Heart right ventricle (tissue), 16 donors: ENCODE measurements around the gene SLC1A2. TPM values are rescaled to one million over a fixed set of nuclear protein-coding genes. Genes with fewer than 3 reads are reported as not detected.
A peak's percentile ranks its signal among the peaks of the same experiment; 100 is the strongest.

ENCODE experiments used
- ATAC-seq, 8 donors: fragments of 200-7000 bp; cut with Tn5 transposase; one replicate each; pipeline ENCODE4 v1.9.1; 2020; ENCODE audit warnings: mild to moderate bottlenecking in 8 of 8, moderate library complexity in 8 of 8, moderate number of reproducible peaks in 1 of 8
- DNase-seq, 2 donors: peaks; one replicate each; pipeline ENCODE4 v3.0.0-alpha.2; 2020
- H3K27ac ChIP-seq, 10 donors: fragments of 200-600 bp; sonication (generic) in 2 of 10; one replicate each; pipeline versions ENCODE4 v1.5.0 to v1.8.0; 2020 to 2022; ENCODE audit warnings: mild to moderate bottlenecking in 3 of 10
- H3K27me3 ChIP-seq, 7 donors: fragments of 200-600 bp; one replicate each; pipeline ENCODE4 v1.8.0; 2021 to 2022; ENCODE audit warnings: mild to moderate bottlenecking in 2 of 7
- H3K36me3 ChIP-seq, 9 donors: fragments of 200-600 bp; sonication (generic) in 1 of 9; one replicate each; pipeline versions ENCODE4 v1.5.0 to v1.8.0; 2020 to 2022; ENCODE audit warnings: mild to moderate bottlenecking in 2 of 9
- H3K4me1 ChIP-seq, 9 donors: fragments of 200-600 bp; sonication (generic) in 1 of 9; one replicate each; pipeline versions ENCODE4 v1.5.0 to v1.8.0; 2020 to 2022; ENCODE audit warnings: mild to moderate bottlenecking in 4 of 9
- H3K4me3 ChIP-seq, 10 donors: fragments of 200-600 bp; sonication (generic) in 2 of 10; one replicate each; pipeline versions ENCODE4 v1.5.0 to v1.8.0; 2020 to 2022; ENCODE audit warnings: mild to moderate bottlenecking in 7 of 10, moderate library complexity in 2 of 10
- H3K9me3 ChIP-seq, 11 donors: fragments of 200-600 bp in 10 of 11; sonication (generic) in 2 of 11; one replicate each; pipeline versions ENCODE4 v1.5.0 to v1.8.0; 2013 to 2022; ENCODE audit warnings: mild to moderate bottlenecking in 2 of 11, control low read depth in 1 of 11, moderate library complexity in 1 of 11
- CTCF ChIP-seq, 9 donors: fragments of 200-600 bp; sonication (generic) in 2 of 9; IDR thresholded peaks; one replicate each; pipeline versions ENCODE4 v1.5.0 to v1.8.0; 2021 to 2022; ENCODE audit warnings: antibody characterized with exemption in 9 of 9, mild to moderate bottlenecking in 5 of 9, moderate library complexity in 1 of 9
- WGBS, 2 donors: extraction: QIAGEN DNeasy Blood & Tissue Kit; methylation state at CpG; one replicate each; pipeline ENCODE4 v1.1.7; 2013; ENCODE audit warnings: inconsistent platforms in 1 of 2; 5-methylcytosine and 5-hydroxymethylcytosine counted together
- intact Hi-C, 10 donors: fragments of 100-400 bp; cut with DNase I; formaldehyde crosslinking; loops; one replicate each; pipeline versions ENCODE4 v1.11.1 to v1.14.2; 2022
- polyA plus RNA-seq, 2 donors: library from polyadenylated mRNA; stranded (reverse); fragments of 200-250 nt; gene quantifications; one replicate each; pipeline ENCODE4 v1.2.3, GENCODE V29; 2013
- total RNA-seq, 10 donors: library from RNA; stranded (reverse); fragmentation: NEBNext Ultra II Directional in 3 of 10; extraction: Animal tissue kit (Norgen Biotek cat#: 25700) in 3 of 10; gene quantifications; one replicate each; pipeline versions ENCODE4 v1.2.1 to v1.2.4, GENCODE V29; 2021 to 2023
- donor health status: Arrhythmogenic right ventricular cardiomyopathy.
- donor health status: ischemic (EF 13 %, LVEDD 7.1; RV severe dilation, severe dysfunction).
- donor health status: healthy with polysubstance abuse.
- donor health status: DM: no; HTN: yes; CAD: no.
- donor health status: DM: no; HTN: no; CAD: no.
- donor health status: ischemic (EF 25% LVEDD 6.9; RV normal size, moderate dysfunction).
- donor health status: ischemic (EF 25% LVEDD 5.7; RV mildly dilated, moderate dysfunction).
- donor health status: healthy.
- donor health status: DM: yes; HTN: yes; CAD: no.
- donor health status: Ischemic cardiomyopathy.
- donor health status: ischemic (EF 35%, LVEDD 5.7; RV mildly dilated, moderate dysfunction).
- donor health status: nonischemic (EF 11% LVEDD 7.7; RV severe dilation, severe dysfunction).
- donor health status: DM: yes; HTN: yes; CAD: no.
- donor health status: PGD.
- donor health status: ischemic (EF 29% LVEDD 5.4; RV normal size, mild dysfunction).
- donor health status: nonischemic (EF 23%, LVEDD 6.1; RV moderate dilation, normal function).

SLC1A2 gene
- total and polyA plus RNA-seq, 12 donors: 0.29 to 25.8 (median 3.4) TPM

GRCh38 chr11:35383953-35384352 is 35.4 kb downstream of the SLC1A2 start:
- no peaks in the 10 kb centered on the region for H3K9me3 ChIP-seq
- H3K4me1 ChIP-seq: peaks cover 0 to 14% (median 0%) of the 10 kb centered on the region in 9 donors
- no peaks in the 10 kb centered on the region for H3K27me3 ChIP-seq
- intact Hi-C loops: loop anchor here in 4 of 10 donors (10.0 kb wide), 3 partner anchors 119 to 149 kb away; no protein-coding TSS in a partner anchor
- no peak overlapping the region for H3K4me3 ChIP-seq
- no peak overlapping the region for H3K27ac ChIP-seq
- ATAC-seq: no peak
- TF ChIP-seq CTCF (IDR thresholded peaks at IDR 0.05): no peak
- 83 to 89% methylated on average over 5 of the region's 5 CpGs for WGBS, 2 donors
- DNase-seq: no peak
- H3K36me3 ChIP-seq: no peaks in the 10 kb centered on the region

GRCh38 chr11:35381709-35382322 is 37.5 kb downstream of the SLC1A2 start:
- Histone ChIP-seq H3K27me3 (no peaks in the 10 kb centered on the region), H3K9me3 (no peaks in the 10 kb centered on the region), H3K36me3 (no peaks in the 10 kb centered on the region), H3K27ac (no peak overlapping the region), H3K4me3 (no peak overlapping the region), H3K4me1 (peaks cover 0 to 21% (median 9%) of the 10 kb centered on the region in 9 donors)
- intact Hi-C loops: loop anchor here in 4 of 10 donors (10.0 kb wide), 3 partner anchors 117 to 147 kb away; no protein-coding TSS in a partner anchor
- WGBS, 2 donors: 95 to 98% methylated on average over 4 of the region's 4 CpGs
- ATAC-seq: no peak
- TF ChIP-seq CTCF (IDR thresholded peaks at IDR 0.05): no peak
- no peak for DNase-seq

GRCh38 chr11:35380603-35381002 is 38.8 kb downstream of the SLC1A2 start:
- peaks cover 0 to 24% (median 11%) of the 10 kb centered on the region in 9 donors for H3K4me1 ChIP-seq
- TF ChIP-seq CTCF (IDR thresholded peaks at IDR 0.05): no peak
- no peaks in the 10 kb centered on the region for H3K9me3 ChIP-seq
- no peaks in the 10 kb centered on the region for H3K27me3 ChIP-seq
- H3K36me3 ChIP-seq: no peaks in the 10 kb centered on the region
- peak in 7 of 8 donors; percentile 61 to 97 (median 89) for ATAC-seq
- peak in 1 of 2 donors; percentile 30 for DNase-seq
- H3K4me3 ChIP-seq: peak overlapping the region in 7 of 10 donors; percentile 5 to 39 (median 34)
- 28 to 50% methylated on average over 5 of the region's 5 CpGs for whole genome bisulfite sequencing, 2 donors
- H3K27ac ChIP-seq: peak overlapping the region; percentile 6 to 75 (median 54)
- intact Hi-C loops: loop anchor here in 4 of 10 donors (10.0 kb wide), 3 partner anchors 116 to 146 kb away; no protein-coding TSS in a partner anchor

- Histone ChIP-seq H3K4me3 (no peak overlapping the region), H3K9me3 (no peaks in the 10 kb centered on the region), H3K4me1 (peaks cover 0 to 29% (median 12%) of the 10 kb centered on the region in 9 donors), H3K27me3 (no peaks in the 10 kb centered on the region), H3K27ac (peak overlapping the region in 1 of 10 donors; percentile 1), H3K36me3 (no peaks in the 10 kb centered on the region)
- WGBS, 2 donors: 70 to 74% methylated on average over 6 of the region's 6 CpGs
- peak in 1 of 8 donors; percentile 25 for ATAC-seq
- TF ChIP-seq CTCF (IDR thresholded peaks at IDR 0.05): no peak
- DNase-seq: no peak
- intact Hi-C loops: loop anchor here in 1 of 10 donors (5.0 kb wide), 1 partner anchor 440 kb away; no protein-coding TSS in a partner anchor
Observed at GRCh38 chr11:35377262-35377661, 42.1 kb downstream of the SLC1A2 start.
